ENCODE results near the gene PLSCR3.
A peak's percentile ranks its signal among the peaks of the same experiment; 100 is the strongest.

PLSCR3 gene

GRCh38 chr17:7405350-7406234 is 11.3 kb upstream of the PLSCR3 start:
- no peak for DNase-seq

GRCh38 chr17:7404737-7405349 is 10.5 kb upstream of the PLSCR3 start:
- peak; percentile 55 for DNase-seq

GRCh38 chr17:7403977-7404736 is 9.8 kb upstream of the PLSCR3 start, which contains the start of gene TMEM256:
Gene TMEM256 (minus strand): TSS chr17:7404097. CDS start chr17:7404084, 13 bp downstream.
- DNase-seq, result peak; percentile 98

- DNase-seq, result peak; percentile 51
Measured at GRCh38 chr17:7403727-7403976, 9.3 kb upstream of the PLSCR3 start.

GRCh38 chr17:7403043-7403726 is 8.9 kb upstream of the PLSCR3 start:
- DNase-seq, result no peak

GRCh38 chr17:7398612-7399011 is 4.3 kb upstream of the PLSCR3 start:
- DNase-seq, result no peak

- DNase-seq, result no peak
Measured at GRCh38 chr17:7396147-7396546, 1.8 kb upstream of the PLSCR3 start.

- peak; percentile 68 for DNase-seq
Measured at GRCh38 chr17:7393613-7394451, 493 bp downstream of the PLSCR3 start.

- no peak for DNase-seq
Measured at GRCh38 chr17:7392696-7393612, 1.4 kb downstream of the PLSCR3 start.

- no peak for DNase-seq
Measured at GRCh38 chr17:7391307-7391706, 3.0 kb downstream of the PLSCR3 start.

- DNase-seq, result no peak
Measured at GRCh38 chr17:7389924-7390910, 4.1 kb downstream of the PLSCR3 start.

GRCh38 chr17:7388856-7389255 is 5.5 kb downstream of the PLSCR3 start:
- DNase-seq, result no peak

GRCh38 chr17:7384489-7385081 is 9.7 kb downstream of the PLSCR3 start:
- no peak for DNase-seq

- peak; percentile 58 for DNase-seq
Measured at GRCh38 chr17:7383742-7384488, 10.4 kb downstream of the PLSCR3 start.

GRCh38 chr17:7383371-7383741 is 11.0 kb downstream of the PLSCR3 start:
- no peak for DNase-seq

GRCh38 chr17:7382901-7383300 is 11.4 kb downstream of the PLSCR3 start:
- no peak for DNase-seq

- no peak for DNase-seq
Measured at GRCh38 chr17:7380855-7381683, 13.3 kb downstream of the PLSCR3 start, which contains the start of gene TNK1. Gene TNK1 (plus strand): TSS chr17:7381089. CDS start chr17:7382927, 1,838 bp downstream.

GRCh38 chr17:7380321-7380720 is 14.0 kb downstream of the PLSCR3 start:
- no peak for DNase-seq

All from NCI-H510A (cell line).